NB4 (cell line): ENCODE measurements around the gene SPATA20.

Experiments used
- CTCF ChIP-seq: IDR thresholded peaks from one replicate; pipeline ENCODE4 v1.5.1; 2012; ENCODE audit warnings: low read depth, low read length
- POLR2A ChIP-seq: IDR thresholded peaks from 2 replicates; pipeline ENCODE4 v1.6.1; 2011; ENCODE audit warnings: mild to moderate bottlenecking; ENCODE audit not compliant: insufficient read length; ENCODE audit errors: extremely low read depth

DNA sequence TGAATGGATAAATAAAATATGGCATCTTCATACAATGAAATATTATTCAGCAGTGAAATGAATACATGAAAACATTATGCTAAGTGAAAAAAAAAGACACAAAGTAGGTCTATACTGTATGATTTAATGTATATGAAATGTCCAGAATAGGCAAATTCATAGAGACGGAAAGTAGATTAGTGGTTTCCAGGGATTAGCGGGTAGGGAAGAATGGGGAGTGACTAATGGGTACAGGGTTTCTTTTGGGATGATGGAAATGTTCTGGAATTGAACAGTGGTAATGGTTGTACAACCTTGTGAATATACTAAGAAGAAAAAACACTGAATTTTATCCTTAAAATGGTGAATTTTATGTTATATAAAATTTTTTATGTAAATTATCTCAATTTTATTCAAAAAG, 47.3 kb upstream of the SPATA20 start:
- TF ChIP-seq CTCF (no peak), POLR2A (no peak)
